T follicular helper cell (primary cell): ENCODE measurements around the gene CPEB3.
"Not testable (repeated sequence)": the region's sequence is repeated elsewhere in the genome, so short reads cannot be mapped to it uniquely, and the experiment has no call there.

ENCODE experiments used
- DNase-seq: peaks from one replicate; pipeline ENCODE4 v3.0.0-alpha.2; 2020; ENCODE audit warnings: low read depth

CPEB3 gene

DNA sequence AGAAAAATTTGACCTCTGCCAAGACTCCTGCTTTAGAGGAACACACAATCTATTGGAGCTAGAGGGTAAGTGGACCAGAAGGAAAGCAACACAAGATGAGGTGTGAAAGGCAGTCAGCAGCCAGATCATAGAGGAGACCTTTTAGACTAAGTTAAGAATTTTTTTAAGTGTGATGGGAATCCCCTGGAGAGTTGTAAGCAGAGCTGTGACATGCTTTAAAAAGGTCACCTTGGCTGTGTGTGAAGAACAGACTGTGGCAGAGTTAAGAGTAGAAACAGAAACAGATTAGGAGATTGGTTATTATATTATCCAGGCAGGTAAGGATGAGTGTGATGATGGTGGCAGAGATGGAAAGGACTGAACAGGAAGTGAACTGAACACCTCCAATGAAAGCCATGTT lies 23.5 kb downstream of the CPEB3 start:
- DNase-seq: no peak

DNA sequence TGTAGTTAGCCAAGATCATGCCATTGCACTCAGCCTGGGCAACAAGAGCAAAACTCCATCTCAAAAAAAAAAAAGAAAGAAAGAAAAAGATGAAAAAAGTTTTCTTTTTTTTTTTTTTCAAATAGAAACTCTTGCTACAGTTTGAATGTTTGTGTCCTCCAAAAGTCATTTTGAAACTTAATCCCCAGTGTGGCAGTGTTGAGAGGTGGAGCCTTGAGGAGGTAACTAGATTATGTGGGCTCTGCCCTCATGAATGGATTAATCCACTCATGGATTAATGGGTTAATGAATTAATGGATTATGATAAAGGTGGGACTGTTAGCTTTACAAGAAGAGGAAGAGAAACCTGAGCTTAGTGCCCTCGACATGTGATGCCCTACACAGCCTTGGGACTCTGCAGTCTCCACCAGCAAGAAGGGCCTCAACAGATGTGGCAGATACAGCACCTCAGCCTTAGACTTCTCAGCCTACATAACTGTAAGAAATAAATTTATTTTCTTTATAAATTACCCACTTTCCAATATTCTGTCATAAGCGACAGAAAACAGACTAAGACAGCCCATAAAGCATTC lies 25.1 kb downstream of the CPEB3 start:
- DNase-seq: no peak

DNA sequence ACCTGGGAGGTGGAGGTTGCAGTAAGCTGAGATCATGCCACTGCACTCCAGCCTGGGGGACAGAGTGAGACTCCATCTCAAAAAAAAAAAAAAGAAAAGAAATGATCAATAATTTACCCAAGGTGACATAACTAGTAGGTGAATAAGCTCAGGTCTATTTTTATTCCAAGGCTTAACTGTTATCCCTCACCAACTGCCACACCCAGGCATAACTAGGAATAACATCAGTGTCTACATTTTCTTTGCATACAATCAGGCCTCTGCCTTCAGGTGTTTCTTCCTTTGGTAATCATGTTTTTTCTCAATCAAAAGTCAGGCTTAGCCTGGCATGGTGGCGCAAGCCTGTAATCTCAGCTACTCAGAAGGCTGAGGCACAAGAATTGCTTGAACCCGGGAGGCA lies 26.6 kb downstream of the CPEB3 start:
- no peak for DNase-seq

DNA sequence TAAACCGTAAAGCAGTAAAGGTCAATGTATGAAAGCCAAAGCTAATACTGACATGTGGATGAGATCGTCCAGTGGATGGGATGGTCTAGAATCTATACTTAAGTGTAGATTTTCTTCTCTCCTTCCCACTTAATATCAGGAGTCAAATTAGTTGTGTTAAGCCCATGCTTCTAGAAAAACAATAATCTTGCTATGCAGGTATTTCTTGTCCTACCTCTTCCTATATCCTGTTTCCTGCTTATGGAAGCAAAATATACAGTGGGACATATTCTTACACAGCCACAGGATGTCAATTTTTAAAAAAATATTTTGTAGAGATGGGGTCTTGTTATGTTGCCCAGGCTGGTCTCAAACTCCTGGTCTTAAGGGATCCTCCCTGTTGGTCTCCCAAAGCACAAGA lies 27.5 kb downstream of the CPEB3 start:
- no peak for DNase-seq

DNA sequence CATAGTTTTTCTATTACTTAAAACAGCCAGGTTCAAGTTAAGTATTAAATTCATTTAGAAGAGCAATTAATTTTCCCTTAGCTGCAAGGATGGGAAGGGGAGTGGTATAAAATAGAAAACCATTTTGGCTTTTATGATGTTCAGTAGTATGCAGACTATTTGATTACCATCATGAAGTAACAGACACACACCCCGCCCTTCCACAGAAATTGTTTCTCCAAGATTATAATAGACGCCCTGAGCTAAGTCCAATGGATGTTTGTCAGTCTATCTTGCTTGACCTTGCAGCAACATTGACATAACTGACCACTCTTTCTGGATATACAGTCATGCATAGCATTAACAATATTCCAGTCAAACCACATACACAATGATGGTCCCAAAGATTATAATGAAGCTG lies 42.3 kb downstream of the CPEB3 start:
- no peak for DNase-seq

DNA sequence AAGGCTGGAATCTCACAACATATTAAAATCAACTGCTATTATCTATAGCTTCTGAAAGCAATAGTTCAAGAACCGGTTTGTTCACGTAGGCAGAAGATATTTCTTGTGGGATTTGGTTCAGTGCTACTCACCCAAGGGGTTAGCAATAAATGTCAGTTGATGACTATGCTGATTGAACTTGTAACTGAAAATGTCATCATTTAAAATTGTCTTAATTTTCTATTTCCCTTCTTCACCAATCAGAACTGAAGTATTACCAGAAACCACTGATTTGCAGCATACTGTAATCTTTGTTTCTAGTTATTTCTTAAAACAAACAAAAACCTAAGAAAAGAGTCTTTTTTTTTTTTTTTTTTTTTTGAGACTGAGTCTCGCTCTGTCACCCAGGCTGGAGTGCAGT lies 46.1 kb downstream of the CPEB3 start:
- no peak for DNase-seq

DNA sequence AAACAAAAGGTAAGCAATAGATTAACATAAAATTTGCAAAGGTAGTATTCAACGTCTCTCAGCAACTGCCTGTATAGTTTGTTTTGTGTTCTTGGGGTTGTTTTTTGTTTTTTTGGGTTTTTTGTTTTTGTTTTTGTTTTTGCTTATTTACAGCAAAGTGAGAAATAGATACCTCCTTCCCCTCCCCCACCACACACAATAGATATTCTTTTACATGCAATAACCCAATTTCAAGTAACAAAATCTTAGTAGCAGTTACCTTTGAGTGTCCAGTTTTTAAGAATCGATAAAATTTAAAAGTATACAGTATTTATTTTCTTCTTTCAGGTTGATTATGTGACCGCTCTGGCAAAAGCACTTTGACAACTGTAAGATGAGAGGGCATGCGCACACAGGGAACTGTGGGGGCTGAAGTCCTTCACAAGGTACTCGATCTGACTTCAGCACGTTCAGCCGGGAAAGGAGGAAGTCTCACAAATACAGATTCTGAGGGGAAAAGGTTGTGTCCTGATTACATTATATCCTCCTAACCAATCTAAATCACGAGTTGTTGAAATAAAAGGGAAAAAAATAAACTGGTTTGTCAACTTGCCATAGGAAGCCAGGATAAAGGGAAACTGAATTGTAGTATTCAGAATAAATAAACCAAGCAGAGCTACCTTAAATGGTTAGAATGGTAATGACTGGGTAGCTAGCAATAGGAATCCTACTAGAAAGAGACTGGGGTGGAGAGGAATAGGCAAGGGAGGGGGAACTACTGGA lies 47.8 kb downstream of the CPEB3 start:
- peak; percentile 9 for DNase-seq

DNA sequence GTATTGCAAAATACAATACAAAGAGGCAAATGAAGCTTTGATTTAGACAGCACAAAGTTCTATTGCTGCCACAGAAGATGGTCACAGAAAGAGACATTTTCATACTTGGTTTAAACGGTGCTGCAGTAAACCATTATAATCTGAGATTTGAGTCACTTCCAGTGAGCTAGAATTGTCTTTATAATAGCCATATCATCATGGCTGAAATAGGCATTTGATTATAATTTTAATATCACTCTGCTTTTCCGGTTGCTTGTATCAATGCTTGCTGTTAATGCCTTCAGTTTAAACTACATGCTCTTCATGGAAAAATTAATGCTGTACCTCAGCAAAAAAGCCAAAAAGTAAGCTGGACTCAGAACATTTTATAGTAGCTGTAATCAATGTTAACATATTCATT lies 48.5 kb downstream of the CPEB3 start:
- no peak for DNase-seq

DNA sequence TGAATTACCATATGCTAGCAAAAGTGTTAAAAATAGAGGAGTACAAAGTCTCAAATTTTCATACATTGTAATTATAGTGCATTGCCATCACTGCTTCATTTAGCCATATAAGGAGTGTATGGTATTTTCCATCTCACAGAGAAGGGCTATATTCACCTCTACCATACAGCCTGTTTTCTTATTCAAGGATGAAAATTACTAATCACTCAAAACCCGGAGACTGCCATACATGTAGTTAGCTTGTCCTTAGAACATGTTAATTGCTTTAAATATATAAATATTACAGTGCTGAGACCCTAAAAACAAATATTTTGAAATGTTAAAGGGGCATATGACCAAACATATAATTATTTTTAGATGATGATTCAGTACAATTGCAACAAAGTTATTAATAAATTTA lies 49.4 kb downstream of the CPEB3 start:
- no peak for DNase-seq

DNA sequence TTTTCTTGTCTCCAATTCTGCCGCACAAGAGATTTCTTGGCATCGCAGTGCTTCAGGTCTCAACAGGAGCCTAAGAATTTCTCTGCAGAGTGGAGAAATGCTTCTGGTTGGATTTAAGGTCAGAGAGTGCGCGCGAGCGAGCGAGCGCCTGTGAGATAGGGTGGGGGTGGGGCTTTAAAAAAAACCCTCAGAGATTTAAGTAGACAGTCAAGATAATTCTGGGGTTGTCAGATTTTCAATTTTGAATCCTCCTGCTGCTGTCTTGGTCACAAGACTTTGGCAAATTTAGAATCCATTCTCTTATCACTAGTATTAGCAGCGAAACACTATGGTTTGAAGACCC lies 49.7 kb downstream of the CPEB3 start:
- no peak for DNase-seq

DNA sequence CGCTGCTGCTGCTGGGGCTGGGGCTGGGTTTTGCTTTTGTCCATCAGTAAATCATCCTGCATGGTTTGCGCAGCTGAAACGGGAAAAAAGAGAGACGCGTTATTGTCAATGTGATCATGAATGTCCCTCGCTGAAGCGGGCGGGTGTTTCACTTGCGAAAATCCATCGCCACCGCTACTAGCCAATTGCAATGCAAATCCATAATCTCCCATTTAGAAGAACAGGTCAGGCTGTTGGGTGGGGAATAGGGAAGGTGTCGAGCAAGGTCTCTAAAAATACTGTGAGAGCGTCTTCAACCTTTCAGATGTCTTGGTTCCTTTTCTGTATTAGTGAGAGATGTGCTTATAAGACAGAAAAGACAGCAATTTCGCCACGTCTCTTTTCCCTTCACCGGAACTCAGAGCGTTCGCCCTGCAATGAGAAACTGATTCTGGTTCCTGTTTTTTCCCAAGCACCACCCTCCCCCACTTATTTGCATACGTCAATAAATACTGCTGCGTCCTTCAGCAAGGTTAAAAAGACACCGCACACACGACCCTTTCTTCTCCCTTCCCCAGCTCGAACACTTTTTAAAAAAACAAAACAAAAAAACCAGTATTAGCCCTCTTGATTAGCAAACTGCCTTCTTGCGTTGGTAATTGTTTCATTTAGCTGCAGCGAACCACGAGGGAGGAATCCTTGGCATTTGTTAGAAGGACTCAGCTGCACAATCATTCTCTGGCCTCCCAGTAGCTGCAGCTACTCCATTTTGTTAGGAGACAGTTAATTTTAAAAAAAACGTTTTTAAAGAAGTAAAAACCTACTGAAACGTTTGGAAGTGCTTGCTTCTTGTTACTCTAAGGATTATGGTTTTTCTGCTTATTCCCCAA lies 50.4 kb downstream of the CPEB3 start:
- DNase-seq: peak; percentile 14

DNA sequence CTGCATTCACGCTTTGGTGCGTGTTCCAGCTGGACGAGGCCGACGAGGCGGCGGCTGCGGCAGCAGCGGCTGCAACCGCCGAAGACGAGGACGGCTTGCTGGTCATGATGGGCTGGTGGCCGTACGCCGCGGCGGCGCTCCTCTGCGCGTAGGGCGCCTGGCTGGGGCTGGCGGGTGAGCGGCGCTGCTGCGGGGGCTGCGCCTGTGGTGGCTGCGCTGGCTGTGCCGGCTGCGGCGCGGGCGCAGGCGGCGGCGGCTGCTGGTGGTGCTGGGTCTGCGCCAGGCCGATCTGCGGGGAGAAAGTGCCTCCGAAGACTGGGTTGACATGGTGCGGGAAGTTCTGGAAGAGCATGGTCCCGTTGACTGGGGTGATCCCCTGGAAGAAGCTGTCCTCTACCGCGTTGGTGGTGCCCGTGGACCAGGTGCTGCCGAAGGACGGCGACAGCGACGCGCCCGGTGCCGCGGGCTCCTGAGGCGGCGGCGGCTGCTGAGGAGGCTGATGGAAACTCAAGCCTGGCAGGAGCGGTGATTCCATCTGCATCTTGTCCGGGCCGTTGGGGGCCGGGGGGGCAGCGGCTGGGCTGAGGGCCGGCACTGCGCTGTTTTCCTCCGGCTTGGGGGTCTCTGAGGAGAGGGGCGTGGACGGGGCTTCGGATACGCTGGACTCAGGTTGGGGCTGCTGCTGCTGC lies 51.1 kb downstream of the CPEB3 start:
- peak; percentile 11 for DNase-seq

DNA sequence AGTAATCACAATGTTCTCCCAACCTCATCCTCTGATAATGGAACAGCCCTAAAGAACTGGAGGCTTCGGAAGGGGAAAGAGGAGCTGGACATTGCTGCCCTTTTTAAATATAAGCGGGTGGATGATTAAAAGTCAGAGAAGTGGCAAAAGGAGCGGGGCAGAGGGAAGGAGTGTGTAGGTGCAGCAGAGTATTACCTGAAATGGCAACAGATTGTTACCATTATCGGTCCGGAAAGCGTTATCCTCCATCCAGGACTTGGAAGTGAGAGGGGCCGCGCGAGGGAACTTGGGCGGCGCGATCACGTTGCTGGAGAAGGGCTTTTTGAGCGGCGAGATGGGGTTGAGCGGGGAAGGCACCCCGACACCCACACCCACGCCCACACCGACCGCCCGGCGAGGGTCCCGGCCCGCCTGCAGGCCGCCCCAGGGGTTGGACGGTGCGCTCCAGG lies 51.7 kb downstream of the CPEB3 start:
- DNase-seq: no peak

DNA sequence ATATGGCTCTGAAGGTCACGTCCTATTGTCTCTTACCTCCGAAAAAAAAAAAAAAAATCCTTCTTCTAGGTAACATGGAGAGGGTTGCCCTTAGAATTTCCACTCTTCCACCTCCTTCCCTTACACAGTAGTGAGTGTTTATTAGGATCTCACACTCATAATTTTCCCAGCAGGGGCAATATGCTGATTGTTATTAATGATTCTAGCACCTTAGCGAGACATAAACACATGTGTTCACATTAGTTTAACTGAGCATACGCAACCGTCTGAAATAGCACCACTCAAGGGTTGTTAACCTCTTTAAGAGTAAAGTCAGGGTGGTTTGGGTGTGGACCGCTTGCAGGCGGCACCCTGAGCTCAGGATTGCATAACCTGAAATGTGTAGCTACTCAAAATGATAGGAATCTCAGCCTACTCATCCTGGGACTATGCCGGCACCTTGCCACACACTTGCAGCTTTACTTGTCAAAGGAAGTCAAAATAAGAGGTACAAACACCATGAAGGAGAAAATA lies 52.2 kb downstream of the CPEB3 start:
- no peak for DNase-seq

DNA sequence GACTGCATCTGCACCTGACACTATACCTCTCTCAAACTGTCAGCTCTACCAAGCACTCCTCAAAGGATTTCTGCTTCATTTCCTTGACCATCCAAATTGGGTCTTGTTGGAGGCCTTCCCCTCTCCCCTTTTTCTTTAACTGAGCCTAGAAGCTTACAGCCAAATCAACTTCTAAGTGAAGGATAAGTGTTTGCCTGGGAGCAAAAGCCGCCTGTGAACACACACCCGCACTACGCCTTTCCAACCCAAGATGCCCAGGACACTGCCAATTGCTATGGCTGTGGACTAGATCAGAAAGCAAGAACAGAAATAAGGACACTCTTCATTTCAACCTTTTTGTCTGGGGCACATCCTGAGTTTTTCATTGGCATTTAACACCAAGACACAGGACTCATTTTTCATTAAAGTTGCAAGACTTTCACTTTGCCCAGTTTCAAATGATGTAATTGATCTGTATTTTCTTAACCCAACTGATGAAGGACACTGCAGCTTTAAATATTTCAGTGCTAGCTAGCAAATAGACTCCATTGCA lies 52.8 kb downstream of the CPEB3 start:
- DNase-seq: no peak

DNA sequence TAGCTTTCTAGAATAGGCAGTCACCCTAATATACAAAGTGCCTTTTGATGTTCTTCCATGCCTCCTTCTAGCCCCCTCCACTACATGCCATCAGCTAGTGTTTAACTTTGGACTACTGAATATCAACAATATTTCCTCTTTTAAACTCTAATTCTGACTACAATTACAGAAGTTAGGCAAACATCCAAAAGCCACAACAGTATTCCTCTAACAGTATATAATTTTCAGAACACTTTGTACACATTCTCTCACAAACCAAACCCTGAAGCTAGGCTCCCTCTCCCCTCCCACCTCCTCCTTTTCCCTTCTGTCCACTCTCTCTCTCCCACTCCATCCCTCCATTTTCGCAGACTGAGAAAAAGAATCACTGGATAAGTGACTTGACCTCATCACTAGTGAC lies 59.7 kb downstream of the CPEB3 start:
- no peak for DNase-seq

DNA sequence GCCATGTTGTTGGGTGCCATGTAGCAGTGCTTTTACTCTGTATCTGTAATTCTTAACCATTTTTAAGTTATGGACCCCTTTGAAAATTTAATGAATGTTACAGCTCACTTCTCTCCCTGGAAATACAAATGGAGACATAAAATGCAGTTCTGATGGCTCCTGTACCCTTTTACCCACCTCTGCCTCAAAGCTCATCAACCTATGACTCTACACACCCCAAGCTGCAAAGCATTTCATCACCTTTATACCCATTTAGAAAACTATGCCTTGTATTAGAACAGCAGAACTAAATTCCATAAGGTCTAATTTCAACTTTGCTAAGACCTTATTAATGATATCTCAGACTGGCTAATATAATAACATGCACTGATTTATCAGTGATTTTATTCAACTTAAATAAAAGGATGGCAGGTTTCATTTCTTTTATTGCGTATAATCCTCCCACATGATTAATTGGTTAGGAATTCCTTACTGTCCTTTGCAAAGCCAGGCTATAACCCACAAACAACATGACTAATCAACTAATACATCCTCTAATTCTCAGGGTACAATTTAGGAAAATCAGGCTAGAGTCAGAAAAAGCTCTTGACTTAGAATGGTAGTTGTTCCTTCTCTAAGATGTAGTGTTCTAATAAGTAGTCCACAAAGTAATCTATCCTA lies 68.1 kb downstream of the CPEB3 start:
- DNase-seq: no peak

DNA sequence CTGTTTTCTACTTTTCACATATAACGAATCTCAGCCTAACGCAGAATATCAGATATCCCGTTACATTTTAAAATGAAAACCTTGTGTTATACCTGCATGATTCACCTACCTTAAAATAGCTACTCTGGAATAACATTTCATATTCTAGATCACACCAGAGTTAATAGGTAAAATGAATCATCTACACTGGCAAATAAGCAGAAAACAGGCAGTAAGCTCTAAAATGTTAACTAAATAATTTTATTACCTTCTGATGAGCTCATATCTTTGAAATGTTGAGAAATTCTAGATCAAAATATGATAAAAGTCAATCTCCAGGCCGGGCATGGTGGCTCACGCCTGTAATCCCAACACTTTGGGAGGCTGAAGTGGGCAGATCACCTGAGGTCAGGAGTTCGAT lies 71.3 kb downstream of the CPEB3 start:
- no peak for DNase-seq

DNA sequence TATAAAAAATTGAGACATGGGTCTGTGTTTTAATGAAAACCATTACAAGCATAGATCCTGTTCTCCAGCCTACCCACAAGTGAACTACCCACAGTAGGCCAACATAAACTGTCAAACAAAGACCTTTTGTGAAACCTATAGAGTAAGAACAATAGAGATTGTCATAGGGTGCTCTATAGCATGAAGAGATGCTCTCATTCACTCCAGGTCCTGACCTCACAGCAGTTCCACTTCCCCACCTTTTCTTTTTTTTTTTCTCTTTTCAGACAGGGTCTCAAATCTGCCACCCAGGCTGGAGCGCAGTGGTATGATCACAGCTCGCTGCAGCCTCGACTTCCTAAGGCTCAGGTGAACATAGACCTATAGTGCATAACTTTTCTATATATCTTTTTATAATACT lies 72.3 kb downstream of the CPEB3 start:
- no peak for DNase-seq

DNA sequence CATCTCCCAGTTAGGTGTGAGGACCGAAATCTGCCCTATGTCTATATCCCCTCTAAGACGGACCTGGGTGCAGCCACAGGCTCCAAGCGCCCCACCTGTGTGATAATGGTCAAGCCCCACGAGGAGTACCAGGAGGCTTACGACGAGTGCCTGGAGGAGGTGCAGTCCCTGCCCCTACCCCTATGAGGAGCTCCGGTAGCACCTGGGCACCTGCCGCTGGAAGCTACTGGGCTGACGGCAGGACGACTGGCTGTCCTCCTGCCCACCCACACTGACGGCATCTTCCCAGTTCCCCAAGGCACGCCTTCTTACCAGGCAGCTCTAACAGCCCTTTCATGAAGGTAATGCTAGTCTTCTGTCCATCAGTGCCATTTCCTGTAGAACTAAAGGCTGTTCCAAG lies 74.3 kb downstream of the CPEB3 start:
- DNase-seq: not testable (repeated sequence)

DNA sequence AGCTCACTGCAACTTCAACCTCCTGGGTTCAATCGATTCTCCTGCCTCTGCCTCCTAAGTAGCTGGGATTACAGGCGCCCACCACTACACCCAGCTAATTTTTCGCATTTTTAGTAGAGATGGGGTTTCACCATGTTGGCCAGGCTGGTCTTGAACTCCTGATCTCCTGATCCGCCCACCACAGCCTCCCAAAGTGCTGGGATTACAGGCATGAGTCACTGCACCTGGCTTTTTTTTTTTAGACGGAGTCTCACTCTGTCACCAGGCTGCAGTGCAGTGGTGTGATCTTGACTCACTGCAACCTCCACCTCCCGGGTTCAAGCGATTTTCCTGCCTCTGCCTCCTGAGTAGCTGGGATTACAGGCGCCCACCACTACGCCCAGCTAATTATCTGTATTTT lies 75.7 kb downstream of the CPEB3 start:
- not testable (repeated sequence) for DNase-seq
